Astrocyte of the cerebellum (primary cell): ENCODE data around the gene EBP.

Experiments used
- DNase-seq: peaks from one replicate; pipeline ENCODE4 v3.0.0-alpha.2; 2011; ENCODE audit warnings: low read depth
- H3K4me3 ChIP-seq: 2 replicates; pipeline ENCODE4 v1.5.1; 2011; ENCODE audit warnings: mild to moderate bottlenecking, low read depth, low read length, moderate library complexity
- CTCF ChIP-seq: IDR thresholded peaks from 2 replicates; pipeline ENCODE4 v1.5.1; 2012; ENCODE audit warnings: low read length, low read depth, moderate library complexity, mild to moderate bottlenecking; ENCODE audit errors: missing control alignments
- in situ Hi-C: cut with HindIII; loops from 2 replicates; pipeline ENCODE4 v1.10.0; 2017; ENCODE audit warnings: low sequenced_read_pairs

The EBP gene

GRCh38 chrX:48480583-48480982 lies 41.0 kb upstream of the EBP start:
- TF ChIP-seq CTCF, result no peak
- in situ Hi-C loops, result no loop called here
- no peak overlapping the region for H3K4me3 ChIP-seq
- DNase-seq, result no peak

GRCh38 chrX:48482526-48482925 lies 39.1 kb upstream of the EBP start:
- H3K4me3 ChIP-seq, result no peak overlapping the region
- TF ChIP-seq CTCF, result no peak
- in situ Hi-C loops, result no loop called here
- no peak for DNase-seq

- TF ChIP-seq CTCF, result no peak
- in situ Hi-C loops, result no loop called here
- H3K4me3 ChIP-seq, result no peak overlapping the region
- DNase-seq, result peak; percentile 94
Measured at GRCh38 chrX:48487362-48487798, 34.2 kb upstream of the EBP start.

- no peak for TF ChIP-seq CTCF
- no peak for DNase-seq
- no peak overlapping the region for H3K4me3 ChIP-seq
- in situ Hi-C loops, result no loop called here
Measured at GRCh38 chrX:48488034-48488433, 33.6 kb upstream of the EBP start.

- no peak overlapping the region for H3K4me3 ChIP-seq
- DNase-seq, result no peak
- in situ Hi-C loops, result no loop called here
- TF ChIP-seq CTCF, result no peak
Measured at GRCh38 chrX:48489296-48489695, 32.3 kb upstream of the EBP start.

- no peak overlapping the region for H3K4me3 ChIP-seq
- no peak for DNase-seq
- no peak for TF ChIP-seq CTCF
- in situ Hi-C loops, result no loop called here
Measured at GRCh38 chrX:48489892-48490291, 31.7 kb upstream of the EBP start.

GRCh38 chrX:48490661-48491060 lies 30.9 kb upstream of the EBP start:
- in situ Hi-C loops, result no loop called here
- no peak overlapping the region for H3K4me3 ChIP-seq
- TF ChIP-seq CTCF, result no peak
- DNase-seq, result no peak
